ENCODE measurements around the gene TCP11L2. TPM values are rescaled to one million over a fixed set of nuclear protein-coding genes. Genes with fewer than 3 reads are reported as not detected.

The TCP11L2 gene
- total RNA-seq, 1 donor from 2014 or later = 14.0 TPM

DNA sequence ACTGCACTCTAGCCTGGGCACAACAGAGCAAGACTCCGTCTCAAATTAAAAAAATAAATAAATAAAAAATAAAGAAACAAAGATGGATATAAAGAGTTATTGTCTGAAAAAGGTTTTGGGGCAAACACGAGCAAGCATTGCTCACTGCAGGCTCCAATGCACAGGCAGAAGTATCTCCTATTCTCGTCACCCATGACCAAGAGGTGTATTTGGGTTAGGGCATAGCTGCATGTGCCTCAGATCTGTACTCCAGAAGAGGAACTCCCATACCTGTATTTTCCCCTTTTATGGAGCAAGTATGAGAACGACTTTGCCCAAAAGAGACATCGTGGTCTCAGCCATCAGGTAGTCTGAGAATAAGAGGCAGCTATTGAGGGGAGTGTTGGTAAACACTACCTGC is 10.2 kb upstream of the TCP11L2 start:
- Mint-ChIP-seq H3K27me3 (ENCODE audit: unreplicated experiment) (no peaks in the 10 kb centered on the region), H3K4me1 (ENCODE audit: unreplicated experiment) (no peaks in the 10 kb centered on the region), H3K36me3 (ENCODE audit: low read depth, unreplicated experiment) (no peaks in the 10 kb centered on the region), H3K4me3 (ENCODE audit: unreplicated experiment) (no peak overlapping the region), H3K27ac (ENCODE audit: unreplicated experiment) (no peak overlapping the region), H3K9me3 (ENCODE audit: unreplicated experiment) (no peaks in the 10 kb centered on the region)
- TF ChIP-seq, protein P1, sequence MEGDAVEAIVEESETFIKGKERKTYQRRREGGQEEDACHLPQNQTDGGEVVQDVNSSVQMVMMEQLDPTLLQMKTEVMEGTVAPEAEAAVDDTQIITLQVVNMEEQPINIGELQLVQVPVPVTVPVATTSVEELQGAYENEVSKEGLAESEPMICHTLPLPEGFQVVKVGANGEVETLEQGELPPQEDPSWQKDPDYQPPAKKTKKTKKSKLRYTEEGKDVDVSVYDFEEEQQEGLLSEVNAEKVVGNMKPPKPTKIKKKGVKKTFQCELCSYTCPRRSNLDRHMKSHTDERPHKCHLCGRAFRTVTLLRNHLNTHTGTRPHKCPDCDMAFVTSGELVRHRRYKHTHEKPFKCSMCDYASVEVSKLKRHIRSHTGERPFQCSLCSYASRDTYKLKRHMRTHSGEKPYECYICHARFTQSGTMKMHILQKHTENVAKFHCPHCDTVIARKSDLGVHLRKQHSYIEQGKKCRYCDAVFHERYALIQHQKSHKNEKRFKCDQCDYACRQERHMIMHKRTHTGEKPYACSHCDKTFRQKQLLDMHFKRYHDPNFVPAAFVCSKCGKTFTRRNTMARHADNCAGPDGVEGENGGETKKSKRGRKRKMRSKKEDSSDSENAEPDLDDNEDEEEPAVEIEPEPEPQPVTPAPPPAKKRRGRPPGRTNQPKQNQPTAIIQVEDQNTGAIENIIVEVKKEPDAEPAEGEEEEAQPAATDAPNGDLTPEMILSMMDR (IDR thresholded peaks at IDR 0.05; ENCODE audit: unreplicated experiment) = no peak
- DNase-seq (ENCODE audit: low spot score) = no peak

DNA sequence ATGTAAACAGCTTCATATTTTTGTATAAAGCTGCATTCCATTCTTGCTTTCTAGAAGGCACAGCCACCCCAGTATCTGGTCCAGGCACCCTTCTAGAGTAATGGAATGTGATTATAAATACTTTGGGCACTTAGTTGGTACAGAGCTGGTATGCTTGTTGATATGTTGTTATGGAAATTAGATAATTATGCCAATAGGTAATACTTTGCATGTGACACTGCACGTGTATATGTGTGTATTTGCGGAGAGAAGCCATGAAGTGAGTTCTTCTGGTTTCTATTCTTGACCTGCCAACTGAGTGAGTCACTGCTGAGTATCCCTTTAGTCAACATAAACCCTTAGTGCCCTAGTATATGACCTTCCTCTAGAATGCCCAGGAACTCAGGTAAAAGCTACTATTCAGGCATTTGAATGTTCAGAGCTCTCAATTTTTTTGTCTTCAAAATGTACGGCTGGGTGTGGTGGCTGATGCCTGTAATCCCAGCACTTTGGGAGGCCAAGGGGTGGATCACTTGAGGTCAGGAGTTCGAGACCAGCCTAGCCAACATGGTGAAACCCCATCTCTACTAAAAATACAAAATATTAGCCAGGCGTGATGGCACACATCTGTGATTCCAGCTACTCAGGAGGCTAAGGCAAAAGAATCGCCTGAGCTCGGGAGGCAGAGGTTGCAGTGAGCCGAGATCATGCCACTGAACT is 6.2 kb upstream of the TCP11L2 start:
- Mint-ChIP-seq H3K36me3 (ENCODE audit: low read depth, unreplicated experiment) (no peaks in the 10 kb centered on the region), H3K9me3 (ENCODE audit: unreplicated experiment) (no peaks in the 10 kb centered on the region), H3K4me1 (ENCODE audit: unreplicated experiment) (no peaks in the 10 kb centered on the region), H3K27me3 (ENCODE audit: unreplicated experiment) (peaks cover 6% of the 10 kb centered on the region), H3K4me3 (ENCODE audit: unreplicated experiment) (no peak overlapping the region), H3K27ac (ENCODE audit: unreplicated experiment) (no peak overlapping the region)
- no peak for DNase-seq (ENCODE audit: low spot score)
- TF ChIP-seq, protein P1 (IDR thresholded peaks at IDR 0.05; ENCODE audit: unreplicated experiment) = no peak

DNA sequence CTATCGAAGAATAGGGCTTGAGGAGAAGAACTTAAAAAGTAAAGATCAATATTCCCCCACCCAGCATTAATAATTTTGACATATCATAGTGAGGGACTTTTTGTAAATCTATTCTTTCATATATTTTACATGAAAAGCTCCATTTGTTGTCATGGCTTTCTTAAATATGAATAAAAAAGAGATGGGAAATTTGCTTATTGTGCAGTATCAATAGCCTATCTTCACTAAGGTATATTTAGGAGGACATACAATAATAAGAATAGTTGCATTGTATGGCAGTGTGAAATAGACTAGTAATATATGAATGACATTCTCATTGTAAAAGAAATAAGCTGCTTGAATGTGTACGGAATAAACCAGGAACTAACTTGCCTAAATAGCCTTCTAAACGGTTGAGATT is 5.5 kb upstream of the TCP11L2 start:
- no peak for DNase-seq (ENCODE audit: low spot score)
- Mint-ChIP-seq H3K27me3 (ENCODE audit: unreplicated experiment) (peaks cover 12% of the 10 kb centered on the region), H3K4me1 (ENCODE audit: unreplicated experiment) (peaks cover 7% of the 10 kb centered on the region), H3K9me3 (ENCODE audit: unreplicated experiment) (no peaks in the 10 kb centered on the region), H3K27ac (ENCODE audit: unreplicated experiment) (no peak overlapping the region), H3K36me3 (ENCODE audit: low read depth, unreplicated experiment) (no peaks in the 10 kb centered on the region), H3K4me3 (ENCODE audit: unreplicated experiment) (no peak overlapping the region)
- TF ChIP-seq, protein P1 (IDR thresholded peaks at IDR 0.05; ENCODE audit: unreplicated experiment) = no peak

DNA sequence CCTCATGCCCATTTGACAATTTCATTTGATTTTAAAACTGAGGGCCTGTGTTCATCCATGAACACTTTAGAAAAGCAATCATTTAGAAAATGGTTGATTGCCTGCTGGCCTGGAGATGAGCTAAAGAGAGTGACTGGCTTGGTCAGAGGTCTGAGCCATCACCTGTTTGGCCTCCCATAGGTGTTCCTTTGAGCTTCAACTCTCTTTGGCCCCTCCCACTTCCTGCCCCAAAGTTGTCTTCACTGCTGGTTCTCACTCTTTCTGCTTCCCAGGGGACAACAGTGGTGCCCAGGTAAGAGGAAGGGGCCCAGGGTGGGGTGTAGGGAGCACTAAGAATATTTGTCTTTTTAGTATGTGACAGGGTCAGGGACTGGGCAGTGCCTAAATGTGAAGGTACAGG is 4.9 kb upstream of the TCP11L2 start:
- no peak overlapping the region for H3K4me3 Mint-ChIP-seq (ENCODE audit: unreplicated experiment)
- no peak for DNase-seq (ENCODE audit: low spot score)
- peaks cover 7% of the 10 kb centered on the region for H3K4me1 Mint-ChIP-seq (ENCODE audit: unreplicated experiment)
- no peaks in the 10 kb centered on the region for H3K36me3 Mint-ChIP-seq (ENCODE audit: low read depth, unreplicated experiment)
- H3K27ac Mint-ChIP-seq (ENCODE audit: unreplicated experiment) = no peak overlapping the region
- peaks cover 13% of the 10 kb centered on the region for H3K27me3 Mint-ChIP-seq (ENCODE audit: unreplicated experiment)
- no peaks in the 10 kb centered on the region for H3K9me3 Mint-ChIP-seq (ENCODE audit: unreplicated experiment)
- TF ChIP-seq, protein P1 (IDR thresholded peaks at IDR 0.05; ENCODE audit: unreplicated experiment) = no peak

DNA sequence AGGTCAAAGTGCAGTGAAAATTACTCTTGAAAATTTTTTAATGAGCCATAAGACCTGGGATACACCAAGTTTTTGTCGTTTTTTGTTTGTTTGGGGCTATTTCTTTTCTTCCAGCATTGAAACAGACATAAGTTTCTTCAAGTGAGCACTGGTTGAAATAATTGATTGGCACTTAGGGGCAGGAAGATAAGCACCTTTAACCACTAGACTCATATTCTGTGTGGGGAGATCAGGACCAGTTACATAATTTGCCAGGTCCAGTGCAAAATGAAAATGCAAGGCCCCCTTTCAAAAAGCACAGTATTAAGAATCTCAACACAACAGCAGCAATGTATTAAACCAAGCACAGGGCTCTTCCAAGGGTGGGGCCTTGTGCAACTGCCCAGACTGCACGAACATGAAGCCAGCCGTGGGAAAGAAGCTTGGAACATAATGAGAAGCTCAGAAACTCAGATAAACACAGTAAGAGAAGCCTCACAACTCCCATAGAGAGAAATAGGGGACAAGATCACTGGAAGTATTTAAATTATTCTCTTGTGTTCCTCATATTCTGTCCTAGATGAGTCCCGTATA is 3.2 kb upstream of the TCP11L2 start:
- Mint-ChIP-seq H3K4me1 (ENCODE audit: unreplicated experiment) (peaks cover 11% of the 10 kb centered on the region), H3K27me3 (ENCODE audit: unreplicated experiment) (peaks cover 20% of the 10 kb centered on the region), H3K4me3 (ENCODE audit: unreplicated experiment) (no peak overlapping the region), H3K36me3 (ENCODE audit: low read depth, unreplicated experiment) (no peaks in the 10 kb centered on the region), H3K27ac (ENCODE audit: unreplicated experiment) (no peak overlapping the region), H3K9me3 (ENCODE audit: unreplicated experiment) (no peaks in the 10 kb centered on the region)
- TF ChIP-seq, protein P1 (IDR thresholded peaks at IDR 0.05; ENCODE audit: unreplicated experiment) = no peak
- no peak for DNase-seq (ENCODE audit: low spot score)
